KMS-11 (cell line): ENCODE results near the gene EEPD1.
"Not testable (repeated sequence)": the region's sequence is repeated elsewhere in the genome, so short reads cannot be mapped to it uniquely, and the experiment has no call there.

Source experiments
- H2AFZ ChIP-seq: fragments of 200-600 bp; sonication (generic); 2 replicates; pipeline ENCODE4 v1.6.1; 2016; ENCODE audit warnings: antibody characterized with exemption, mixed run types, low read depth
- H3K27ac ChIP-seq: fragments of 200-600 bp; sonication (generic); 2 replicates; pipeline ENCODE4 v1.6.1; 2016; ENCODE audit warnings: mild to moderate bottlenecking, mixed run types
- H3K27me3 ChIP-seq: fragments of 200-600 bp; sonication (generic); 2 replicates; pipeline ENCODE4 v1.6.1; 2017; ENCODE audit warnings: mild to moderate bottlenecking, low read depth, mixed run types, moderate library complexity; ENCODE audit not compliant: insufficient read depth
- H3K36me3 ChIP-seq: fragments of 200-600 bp; sonication (generic); 2 replicates; pipeline ENCODE4 v1.6.1; 2017; ENCODE audit warnings: mild to moderate bottlenecking, mixed run types; ENCODE audit not compliant: insufficient read depth
- H3K4me1 ChIP-seq: fragments of 200-600 bp; sonication (generic); 2 replicates; pipeline ENCODE4 v1.6.1; 2016; ENCODE audit warnings: mild to moderate bottlenecking, low read depth, mixed run types; ENCODE audit not compliant: poor library complexity, severe bottlenecking
- H3K4me2 ChIP-seq: fragments of 200-600 bp; sonication (generic); 2 replicates; pipeline ENCODE4 v1.7.0; 2016; ENCODE audit warnings: mild to moderate bottlenecking, mixed run types
- H3K4me3 ChIP-seq: fragments of 200-600 bp; sonication (generic); IDR thresholded peaks from 2 replicates; pipeline ENCODE4 v1.6.1; 2017; ENCODE audit warnings: low read depth, low read length, mixed read lengths; ENCODE audit not compliant: insufficient read depth
- H3K79me2 ChIP-seq: fragments of 200-600 bp; sonication (generic); 2 replicates; pipeline ENCODE4 v1.6.1; 2016; ENCODE audit warnings: low read depth, mixed run types; ENCODE audit not compliant: insufficient read depth
- H3K9ac ChIP-seq: fragments of 200-600 bp; sonication (generic); 2 replicates; pipeline ENCODE4 v1.6.1; 2016; ENCODE audit warnings: mild to moderate bottlenecking, mixed run types
- H4K20me1 ChIP-seq: fragments of 200-600 bp; sonication (generic); 2 replicates; pipeline ENCODE4 v1.6.1; 2016; ENCODE audit warnings: mild to moderate bottlenecking, mixed run types; ENCODE audit not compliant: insufficient read depth
- TF ChIP-seq, protein P1 (sequence below): fragments of 200-600 bp; sonication (generic); conservative IDR thresholded peaks from 2 replicates; pipeline ENCODE4 v1.6.1; 2017; ENCODE audit warnings: low read depth, mild to moderate bottlenecking, antibody characterized with exemption, low read length, moderate library complexity, mixed read lengths

The EEPD1 gene

DNA sequence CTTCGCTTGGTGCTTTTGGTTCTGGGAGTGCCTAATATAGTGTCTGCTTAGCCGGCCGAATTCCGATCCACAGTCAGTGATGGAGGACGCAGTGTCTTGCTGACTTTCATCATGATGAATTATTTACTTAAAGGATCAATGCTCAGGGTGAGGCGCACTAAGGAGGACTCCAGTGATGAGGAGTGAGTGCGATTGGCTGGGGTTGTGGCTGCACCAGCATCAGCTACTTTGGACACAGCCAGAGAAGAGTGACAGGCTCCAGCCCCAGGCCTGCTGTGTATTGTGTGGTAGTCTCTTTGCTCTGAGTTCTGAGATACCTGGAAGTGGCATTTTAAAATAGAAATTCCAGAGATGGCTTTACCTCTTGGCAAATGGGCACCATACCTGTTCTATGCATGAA, 163.3 kb downstream of the EEPD1 start:
- H3K4me3 ChIP-seq, result no peak overlapping the region
- peaks cover 17% of the 10 kb centered on the region for H3K4me1 ChIP-seq
- no peak overlapping the region for H2AFZ ChIP-seq
- no peaks in the 10 kb centered on the region for H3K36me3 ChIP-seq
- TF ChIP-seq, protein P1, sequence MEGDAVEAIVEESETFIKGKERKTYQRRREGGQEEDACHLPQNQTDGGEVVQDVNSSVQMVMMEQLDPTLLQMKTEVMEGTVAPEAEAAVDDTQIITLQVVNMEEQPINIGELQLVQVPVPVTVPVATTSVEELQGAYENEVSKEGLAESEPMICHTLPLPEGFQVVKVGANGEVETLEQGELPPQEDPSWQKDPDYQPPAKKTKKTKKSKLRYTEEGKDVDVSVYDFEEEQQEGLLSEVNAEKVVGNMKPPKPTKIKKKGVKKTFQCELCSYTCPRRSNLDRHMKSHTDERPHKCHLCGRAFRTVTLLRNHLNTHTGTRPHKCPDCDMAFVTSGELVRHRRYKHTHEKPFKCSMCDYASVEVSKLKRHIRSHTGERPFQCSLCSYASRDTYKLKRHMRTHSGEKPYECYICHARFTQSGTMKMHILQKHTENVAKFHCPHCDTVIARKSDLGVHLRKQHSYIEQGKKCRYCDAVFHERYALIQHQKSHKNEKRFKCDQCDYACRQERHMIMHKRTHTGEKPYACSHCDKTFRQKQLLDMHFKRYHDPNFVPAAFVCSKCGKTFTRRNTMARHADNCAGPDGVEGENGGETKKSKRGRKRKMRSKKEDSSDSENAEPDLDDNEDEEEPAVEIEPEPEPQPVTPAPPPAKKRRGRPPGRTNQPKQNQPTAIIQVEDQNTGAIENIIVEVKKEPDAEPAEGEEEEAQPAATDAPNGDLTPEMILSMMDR, result no peak
- H3K79me2 ChIP-seq, result no peaks in the 10 kb centered on the region
- H3K27me3 ChIP-seq, result no peaks in the 10 kb centered on the region
- H3K9ac ChIP-seq, result no peak overlapping the region
- no peak overlapping the region for H3K4me2 ChIP-seq
- no peak overlapping the region for H3K27ac ChIP-seq
- H4K20me1 ChIP-seq, result no peaks in the 10 kb centered on the region

GRCh38 chr7:36317276-36317675, 164.2 kb downstream of the EEPD1 start:
- peaks cover 9% of the 10 kb centered on the region for H3K4me1 ChIP-seq
- TF ChIP-seq, protein P1, result no peak
- H3K79me2 ChIP-seq, result no peaks in the 10 kb centered on the region
- H3K27me3 ChIP-seq, result no peaks in the 10 kb centered on the region
- H3K36me3 ChIP-seq, result no peaks in the 10 kb centered on the region
- H4K20me1 ChIP-seq, result no peaks in the 10 kb centered on the region
- H3K4me2 ChIP-seq, result no peak overlapping the region
- H2AFZ ChIP-seq, result no peak overlapping the region
- no peak overlapping the region for H3K9ac ChIP-seq
- no peak overlapping the region for H3K4me3 ChIP-seq
- no peak overlapping the region for H3K27ac ChIP-seq

DNA sequence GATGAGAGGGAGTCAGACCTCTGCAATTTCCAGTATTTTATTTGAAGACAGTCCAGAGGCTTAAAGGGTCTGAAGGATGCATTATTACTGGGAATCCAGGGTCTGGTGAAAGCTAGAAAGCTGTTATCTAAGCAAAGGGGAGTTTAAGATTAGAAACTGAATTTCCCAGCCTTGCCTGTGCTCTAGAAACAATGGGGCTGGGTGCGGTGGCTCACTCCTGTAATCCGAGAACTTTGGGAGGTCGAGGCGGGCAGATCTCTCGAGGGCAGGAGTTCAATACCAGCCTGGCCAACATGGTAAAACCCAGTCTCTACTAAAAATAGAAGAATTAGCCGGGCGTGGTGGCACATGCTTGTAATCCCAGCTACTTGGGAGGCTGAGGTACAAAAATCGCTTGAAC, 165.1 kb downstream of the EEPD1 start:
- H3K79me2 ChIP-seq, result no peaks in the 10 kb centered on the region
- H3K27ac ChIP-seq, result no peak overlapping the region
- H3K36me3 ChIP-seq, result no peaks in the 10 kb centered on the region
- H2AFZ ChIP-seq, result no peak overlapping the region
- no peak overlapping the region for H3K4me2 ChIP-seq
- H3K9ac ChIP-seq, result no peak overlapping the region
- no peaks in the 10 kb centered on the region for H3K27me3 ChIP-seq
- H3K4me3 ChIP-seq, result no peak overlapping the region
- H3K4me1 ChIP-seq, result peaks cover under 1% of the 10 kb centered on the region
- H4K20me1 ChIP-seq, result no peaks in the 10 kb centered on the region
- TF ChIP-seq, protein P1, result no peak

DNA sequence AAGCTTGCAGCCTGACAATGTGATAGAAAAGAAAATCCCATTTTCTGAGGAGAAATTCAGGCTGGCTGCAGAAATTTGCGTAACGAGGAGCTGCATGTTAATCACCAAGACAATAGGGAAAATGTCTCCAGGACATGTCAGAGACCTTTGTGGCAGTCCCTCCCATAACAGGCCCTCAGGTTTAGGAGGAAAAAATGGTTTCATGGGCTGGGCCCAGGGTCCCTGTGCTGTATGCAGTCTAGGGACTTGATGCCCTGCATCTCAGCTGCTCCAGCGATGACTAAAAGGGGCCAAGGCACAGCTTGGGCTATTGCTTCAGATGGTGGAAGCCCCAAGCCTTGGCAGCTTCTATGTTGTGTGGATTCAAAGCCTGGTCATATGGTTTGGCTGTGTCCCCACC, 168.2 kb downstream of the EEPD1 start:
- not testable (repeated sequence) for H3K36me3 ChIP-seq, H3K4me2 ChIP-seq, H3K27me3 ChIP-seq, H3K79me2 ChIP-seq, H3K4me3 ChIP-seq, H3K9ac ChIP-seq, H3K27ac ChIP-seq, H2AFZ ChIP-seq, H4K20me1 ChIP-seq, H3K4me1 ChIP-seq

DNA sequence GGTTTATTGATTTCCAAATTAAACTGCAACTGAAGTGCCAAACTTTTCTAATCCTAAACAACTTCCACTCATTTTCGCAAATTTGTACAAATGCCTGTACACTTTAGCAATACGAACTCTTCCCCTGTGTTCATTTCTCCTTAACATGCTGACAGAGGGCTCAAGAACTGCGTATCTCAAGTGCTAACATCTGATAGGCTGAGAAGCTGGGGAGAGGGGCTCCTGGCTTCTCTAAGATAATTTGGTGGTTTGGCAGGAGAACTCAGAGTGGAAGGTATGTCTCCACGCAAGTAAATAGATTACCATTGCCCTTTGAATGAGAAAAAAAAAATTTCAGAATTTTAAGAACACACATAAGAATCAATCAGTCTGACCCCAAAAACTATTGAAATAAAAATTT, 183.3 kb downstream of the EEPD1 start:
- Histone ChIP-seq H4K20me1 (no peaks in the 10 kb centered on the region), H3K4me2 (no peak overlapping the region), H3K79me2 (no peaks in the 10 kb centered on the region), H3K9ac (no peak overlapping the region), H3K36me3 (no peaks in the 10 kb centered on the region), H3K27me3 (no peaks in the 10 kb centered on the region), H3K4me1 (no peaks in the 10 kb centered on the region), H3K27ac (no peak overlapping the region), H3K4me3 (no peak overlapping the region), H2AFZ (no peak overlapping the region)
- TF ChIP-seq, protein P1, result no peak
